GM04504 (cell line): ENCODE data around the gene ARHGAP25.
A peak's percentile ranks its signal among the peaks of the same experiment; 100 is the strongest.
"Not testable (repeated sequence)": the region's sequence is repeated elsewhere in the genome, so short reads cannot be mapped to it uniquely, and the experiment has no call there.

Source experiments
- DNase-seq: peaks from one replicate; pipeline ENCODE4 v3.0.0-alpha.2; 2012; ENCODE audit warnings: low read depth

The ARHGAP25 gene

GRCh38 chr2:68800027-68800401, 65.4 kb downstream of the ARHGAP25 start:
- no peak for DNase-seq

- no peak for DNase-seq
Observed at GRCh38 chr2:68800517-68800916, 65.9 kb downstream of the ARHGAP25 start.

- not testable (repeated sequence) for DNase-seq
Observed at GRCh38 chr2:68802161-68802560, 67.5 kb downstream of the ARHGAP25 start.

GRCh38 chr2:68805025-68805424, 70.4 kb downstream of the ARHGAP25 start:
- no peak for DNase-seq

GRCh38 chr2:68806511-68807109, 72.0 kb downstream of the ARHGAP25 start:
- DNase-seq, result peak; percentile 36

- no peak for DNase-seq
Observed at GRCh38 chr2:68807821-68808266, 73.2 kb downstream of the ARHGAP25 start.

GRCh38 chr2:68809324-68810240, 75.0 kb downstream of the ARHGAP25 start:
- no peak for DNase-seq

- DNase-seq, result no peak
Observed at GRCh38 chr2:68811364-68811763, 76.8 kb downstream of the ARHGAP25 start.

- no peak for DNase-seq
Observed at GRCh38 chr2:68812251-68812650, 77.6 kb downstream of the ARHGAP25 start.

- no peak for DNase-seq
Observed at GRCh38 chr2:68813596-68813995, 79.0 kb downstream of the ARHGAP25 start.

- DNase-seq, result no peak
Observed at GRCh38 chr2:68817306-68817705, 82.7 kb downstream of the ARHGAP25 start.

- DNase-seq, result no peak
Observed at GRCh38 chr2:68819556-68819955, 84.9 kb downstream of the ARHGAP25 start.

- no peak for DNase-seq
Observed at GRCh38 chr2:68822207-68822872, 87.7 kb downstream of the ARHGAP25 start.

- DNase-seq, result no peak
Observed at GRCh38 chr2:68824831-68825230, 90.2 kb downstream of the ARHGAP25 start.

- no peak for DNase-seq
Observed at GRCh38 chr2:68825866-68826265, 91.3 kb downstream of the ARHGAP25 start.

- no peak for DNase-seq
Observed at GRCh38 chr2:68827666-68828065, 93.1 kb downstream of the ARHGAP25 start.

GRCh38 chr2:68828887-68829708, 94.5 kb downstream of the ARHGAP25 start:
- DNase-seq, result peak; percentile 86

- DNase-seq, result no peak
Observed at GRCh38 chr2:68829749-68830148, 95.1 kb downstream of the ARHGAP25 start.

- DNase-seq, result no peak
Observed at GRCh38 chr2:68831686-68832232, 97.1 kb downstream of the ARHGAP25 start.

- DNase-seq, result no peak
Observed at GRCh38 chr2:68832233-68832869, 97.7 kb downstream of the ARHGAP25 start.

GRCh38 chr2:68833162-68833561, 98.6 kb downstream of the ARHGAP25 start:
- DNase-seq, result no peak
